ENCODE data around the gene TRIM65. TPM values are rescaled to one million over a fixed set of nuclear protein-coding genes. Genes with fewer than 3 reads are reported as not detected.
A peak's percentile ranks its signal among the peaks of the same experiment; 100 is the strongest.
"Not testable (repeated sequence)": the region's sequence is repeated elsewhere in the genome, so short reads cannot be mapped to it uniquely, and the experiment has no call there.

The TRIM65 gene
- total and polyA plus RNA-seq, 8 donors: 8.2 to 13.1 (median 10.5) TPM

- Histone ChIP-seq H3K36me3 (no peaks in the 10 kb centered on the region), H3K27ac (peak overlapping the region; percentile 75 to 98 (median 86)), H3K27me3 (no peaks in the 10 kb centered on the region), H3K4me1 (peaks cover 6 to 29% (median 27%) of the 10 kb centered on the region in 3 donors), H3K4me3 (peak overlapping the region in 1 of 4 donors; percentile 75), H3K9me3 (no peaks in the 10 kb centered on the region)
- TF ChIP-seq CTCF (IDR thresholded peaks at IDR 0.05): no peak
- DNase-seq (peak in 3 of 6 donors; percentile 77 to 78 (median 78)), ATAC-seq (peak in 2 of 4 donors; percentile 0), FAIRE-seq (no peak)
- intact Hi-C loops (cut with DNase I): no loop called here
- WGBS, 2 donors: 59 to 67% methylated on average over 18 of the region's 18 CpGs
Measured at GRCh38 chr17:75875182-75875939, 21.4 kb downstream of the TRIM65 start.

- ATAC-seq (no peak), FAIRE-seq (no peak), DNase-seq (no peak)
- 90 to 92% methylated on average over 37 to 38 of the region's 38 CpGs for WGBS, 2 donors
- Histone ChIP-seq H3K27me3 (no peaks in the 10 kb centered on the region), H3K36me3 (no peaks in the 10 kb centered on the region), H3K4me3 (no peak overlapping the region), H3K27ac (peak overlapping the region in 2 of 4 donors; percentile 89 to 98), H3K9me3 (no peaks in the 10 kb centered on the region), H3K4me1 (peaks cover 6 to 29% (median 27%) of the 10 kb centered on the region in 3 donors)
- intact Hi-C loops (cut with DNase I): no loop called here
- no peak for TF ChIP-seq CTCF (IDR thresholded peaks at IDR 0.05)
Measured at GRCh38 chr17:75874323-75875181, 22.2 kb downstream of the TRIM65 start.

GRCh38 chr17:75873587-75874322, 23.0 kb downstream of the TRIM65 start:
- DNase-seq (no peak), FAIRE-seq (no peak), ATAC-seq (no peak)
- no peaks in the 10 kb centered on the region for H3K27me3 ChIP-seq
- no peak overlapping the region for H3K4me3 ChIP-seq
- H3K27ac ChIP-seq: peak overlapping the region in 3 of 4 donors; percentile 49 to 84 (median 77)
- WGBS, 2 donors: 76 to 83% methylated on average over 11 of the region's 11 CpGs
- peaks cover 6 to 29% (median 27%) of the 10 kb centered on the region in 3 donors for H3K4me1 ChIP-seq
- H3K36me3 ChIP-seq: no peaks in the 10 kb centered on the region
- no peaks in the 10 kb centered on the region for H3K9me3 ChIP-seq
- no peak for TF ChIP-seq CTCF (IDR thresholded peaks at IDR 0.05)
- intact Hi-C loops (cut with DNase I): no loop called here

- DNase-seq (peak in 2 of 6 donors; percentile 51 to 77), ATAC-seq (peak in 3 of 4 donors; percentile 15 to 38 (median 20)), FAIRE-seq (no peak)
- Histone ChIP-seq H3K4me3 (no peak overlapping the region), H3K27me3 (no peaks in the 10 kb centered on the region), H3K9me3 (no peaks in the 10 kb centered on the region), H3K27ac (peak overlapping the region; percentile 22 to 84 (median 63)), H3K4me1 (peaks cover 6 to 29% (median 27%) of the 10 kb centered on the region in 3 donors), H3K36me3 (no peaks in the 10 kb centered on the region)
- TF ChIP-seq CTCF (IDR thresholded peaks at IDR 0.05): no peak
- intact Hi-C loops (cut with DNase I): no loop called here
- 48 to 57% methylated on average over 13 of the region's 13 CpGs for WGBS, 2 donors
Measured at GRCh38 chr17:75872434-75873351, 24.1 kb downstream of the TRIM65 start.

- H3K9me3 ChIP-seq; intact Hi-C loops (cut with DNase I); H3K27me3 ChIP-seq; H3K36me3 ChIP-seq; FAIRE-seq; H3K4me3 ChIP-seq; ATAC-seq; DNase-seq: not testable (repeated sequence)
- 78 to 82% methylated on average over 10 of the region's 10 CpGs for WGBS, 2 donors
- H3K27ac ChIP-seq: peak overlapping the region in 1 of 4 donors; percentile 9
- H3K4me1 ChIP-seq: peaks cover 0 to 12% (median 9%) of the 10 kb centered on the region in 3 donors
Measured at GRCh38 chr17:75870228-75870627, 26.5 kb downstream of the TRIM65 start.
